Activated T-cell treated with anti-CD3 and anti-CD28 coated beads, Interleukin-2, amount 50 U/mL, for 72 hours (primary cell): Measurements from ENCODE around the gene RFNG. TPM values are rescaled to one million over a fixed set of nuclear protein-coding genes. Genes with fewer than 3 reads are reported as not detected.

ENCODE experiments used
- ATAC-seq, 2 donors: fragments of 150-1000 bp; cut with Tn5 transposase; replicated peaks in 1 of 2; 2 replicates each; pipeline ENCODE4 v1.10.0; 2021; ENCODE audit warnings: moderate library complexity in 2 of 2, mild to moderate bottlenecking in 1 of 2
- DNase-seq, 2 donors: peaks; one replicate each; pipeline ENCODE4 v3.0.0; 2021 to 2022; ENCODE audit warnings: mixed read lengths in 1 of 2
- H3K27ac Mint-ChIP-seq: one replicate; pipeline ENCODE4 v1.8.0; 2022; ENCODE audit warnings: mild to moderate bottlenecking, moderate library complexity, mixed read lengths
- H3K27me3 Mint-ChIP-seq: one replicate; pipeline ENCODE4 v1.8.0; 2022; ENCODE audit warnings: low read depth, mixed read lengths
- H3K36me3 Mint-ChIP-seq, 2 donors: one replicate each; pipeline ENCODE4 v1.8.0; 2022; ENCODE audit warnings: mixed read lengths in 2 of 2, mild to moderate bottlenecking in 1 of 2; ENCODE audit not compliant: insufficient read depth in 2 of 2
- H3K4me1 Mint-ChIP-seq: one replicate; pipeline ENCODE4 v1.8.0; 2022; ENCODE audit warnings: low read depth, mixed read lengths
- H3K4me3 Mint-ChIP-seq, 2 donors: one replicate each; pipeline ENCODE4 v1.8.0; 2022; ENCODE audit warnings: mild to moderate bottlenecking in 2 of 2, mixed read lengths in 2 of 2, moderate library complexity in 2 of 2
- H3K9me3 Mint-ChIP-seq, 2 donors: one replicate each; pipeline ENCODE4 v1.8.0; 2022; ENCODE audit warnings: mixed read lengths in 2 of 2
- total RNA-seq, 2 donors: library from RNA; stranded (reverse); gene quantifications; one replicate each; pipeline ENCODE4 v1.2.3, GENCODE V29; 2022

The RFNG gene
- total RNA-seq, 2 donors from 2014 or later: 31.0 to 42.2 TPM

GRCh38 chr17:82022981-82023446 is 28.6 kb downstream of the RFNG start, which contains the start of gene LRRC45:
LRRC45 (plus strand) TSS chr17:82023305; CDS start chr17:82023644, 339 bp downstream.
- Mint-ChIP-seq H3K9me3 (no peaks in the 10 kb centered on the region), H3K4me1 (peaks cover 28% of the 10 kb centered on the region), H3K36me3 (peaks cover 0 to 1% of the 10 kb centered on the region in 2 donors), H3K4me3 (peak within 1 kb of the TSS; percentile 84 to 89), H3K27ac (no peak within 1 kb of the TSS), H3K27me3 (no peaks in the 10 kb centered on the region)
- peak; percentile 100 for DNase-seq
- ATAC-seq: peak; percentile 93 to 94

- ATAC-seq: no peak
- Mint-ChIP-seq H3K4me1 (peaks cover 28% of the 10 kb centered on the region), H3K4me3 (peak within 1 kb of the TSS; percentile 84 to 89), H3K36me3 (peaks cover 0 to 1% of the 10 kb centered on the region in 2 donors), H3K27ac (no peak within 1 kb of the TSS), H3K27me3 (no peaks in the 10 kb centered on the region), H3K9me3 (no peaks in the 10 kb centered on the region)
- no peak for DNase-seq
Measured at GRCh38 chr17:82022310-82022980, 29.2 kb downstream of the RFNG start, which contains the start of gene CENPX. CENPX (minus strand) TSS chr17:82022878; CDS start chr17:82022861, 17 bp downstream.

- Mint-ChIP-seq H3K9me3 (no peaks in the 10 kb centered on the region), H3K4me3 (peak overlapping the region; percentile 84 to 89), H3K36me3 (peaks cover 0 to under 1% of the 10 kb centered on the region in 2 donors), H3K27me3 (no peaks in the 10 kb centered on the region), H3K4me1 (peaks cover 28% of the 10 kb centered on the region), H3K27ac (no peak overlapping the region)
- ATAC-seq: no peak
- no peak for DNase-seq
Measured at GRCh38 chr17:82021900-82022309, 29.7 kb downstream of the RFNG start.

- no peak for ATAC-seq
- peak overlapping the region; percentile 84 to 89 for H3K4me3 Mint-ChIP-seq
- no peaks in the 10 kb centered on the region for H3K36me3 Mint-ChIP-seq
- H3K27me3 Mint-ChIP-seq: no peaks in the 10 kb centered on the region
- no peaks in the 10 kb centered on the region for H3K9me3 Mint-ChIP-seq
- H3K4me1 Mint-ChIP-seq: peaks cover 28% of the 10 kb centered on the region
- peak; percentile 63 to 74 for DNase-seq
- H3K27ac Mint-ChIP-seq: no peak overlapping the region
Measured at GRCh38 chr17:82021107-82021899, 30.3 kb downstream of the RFNG start.

- ATAC-seq (no peak), DNase-seq (no peak)
- Mint-ChIP-seq H3K36me3 (no peaks in the 10 kb centered on the region), H3K27ac (no peak overlapping the region), H3K4me1 (peaks cover 28% of the 10 kb centered on the region), H3K4me3 (peak overlapping the region; percentile 84 to 89), H3K27me3 (no peaks in the 10 kb centered on the region), H3K9me3 (no peaks in the 10 kb centered on the region)
Measured at GRCh38 chr17:82020572-82021106, 31.0 kb downstream of the RFNG start.

- no peaks in the 10 kb centered on the region for H3K9me3 Mint-ChIP-seq
- H3K4me3 Mint-ChIP-seq: peak overlapping the region in 1 of 2 donors; percentile 67
- ATAC-seq (no peak), DNase-seq (peak; percentile 81 to 84)
- no peak overlapping the region for H3K27ac Mint-ChIP-seq
- no peaks in the 10 kb centered on the region for H3K36me3 Mint-ChIP-seq
- no peaks in the 10 kb centered on the region for H3K27me3 Mint-ChIP-seq
- H3K4me1 Mint-ChIP-seq: peaks cover 28% of the 10 kb centered on the region
Measured at GRCh38 chr17:82019690-82020571, 31.7 kb downstream of the RFNG start.

GRCh38 chr17:82018989-82019689 is 32.5 kb downstream of the RFNG start:
- Mint-ChIP-seq H3K9me3 (no peaks in the 10 kb centered on the region), H3K36me3 (no peaks in the 10 kb centered on the region), H3K4me1 (peaks cover 25% of the 10 kb centered on the region), H3K4me3 (no peak overlapping the region), H3K27me3 (no peaks in the 10 kb centered on the region), H3K27ac (no peak overlapping the region)
- ATAC-seq (no peak), DNase-seq (no peak)

- Mint-ChIP-seq H3K4me1 (peaks cover 20% of the 10 kb centered on the region), H3K27ac (no peak overlapping the region), H3K4me3 (no peak overlapping the region), H3K9me3 (no peaks in the 10 kb centered on the region), H3K36me3 (no peaks in the 10 kb centered on the region), H3K27me3 (no peaks in the 10 kb centered on the region)
- no peak for ATAC-seq
- no peak for DNase-seq
Measured at GRCh38 chr17:82018152-82018988, 33.2 kb downstream of the RFNG start.

- no peak overlapping the region for H3K27ac Mint-ChIP-seq
- ATAC-seq (no peak), DNase-seq (no peak)
- peaks cover 20% of the 10 kb centered on the region for H3K4me1 Mint-ChIP-seq
- no peaks in the 10 kb centered on the region for H3K27me3 Mint-ChIP-seq
- no peak overlapping the region for H3K4me3 Mint-ChIP-seq
- no peaks in the 10 kb centered on the region for H3K36me3 Mint-ChIP-seq
- H3K9me3 Mint-ChIP-seq: no peaks in the 10 kb centered on the region
Measured at GRCh38 chr17:82017612-82018151, 33.9 kb downstream of the RFNG start.

- Mint-ChIP-seq H3K27ac (no peak overlapping the region), H3K4me3 (no peak overlapping the region), H3K9me3 (no peaks in the 10 kb centered on the region), H3K4me1 (peaks cover 18% of the 10 kb centered on the region), H3K27me3 (no peaks in the 10 kb centered on the region), H3K36me3 (no peaks in the 10 kb centered on the region)
- DNase-seq (no peak), ATAC-seq (no peak)
Measured at GRCh38 chr17:82016875-82017459, 34.6 kb downstream of the RFNG start.
